SJCRH30 (cell line): ENCODE measurements around the gene FHIT. TPM values are rescaled to one million over a fixed set of nuclear protein-coding genes. Genes with fewer than 3 reads are reported as not detected.

ENCODE experiments used
- DNase-seq, 2 experiments: peaks; one replicate each; pipeline ENCODE4 v3.0.0-alpha.2; 2015 to 2020
- H3K27ac ChIP-seq: fragments of 250-450 bp; sonication (Bioruptor Pico); 2 replicates; pipeline ENCODE4 v1.5.1; 2020; ENCODE audit warnings: mild to moderate bottlenecking, moderate library complexity
- H3K27me3 ChIP-seq: fragments of 250-450 bp; sonication (Bioruptor Pico); 2 replicates; pipeline ENCODE4 v1.5.1; 2020; ENCODE audit warnings: mild to moderate bottlenecking, moderate library complexity
- H3K36me3 ChIP-seq: fragments of 250-450 bp; sonication (Bioruptor Pico); 2 replicates; pipeline ENCODE4 v1.5.1; 2020; ENCODE audit warnings: mild to moderate bottlenecking, moderate library complexity
- H3K4me1 ChIP-seq: fragments of 250-450 bp; sonication (Bioruptor Pico); 2 replicates; pipeline ENCODE4 v1.5.1; 2020; ENCODE audit warnings: mild to moderate bottlenecking, moderate library complexity
- H3K4me3 ChIP-seq: fragments of 250-450 bp; sonication (Bioruptor Pico); 2 replicates; pipeline ENCODE4 v1.5.1; 2020; ENCODE audit warnings: mild to moderate bottlenecking, moderate library complexity
- H3K9me3 ChIP-seq: fragments of 250-450 bp; sonication (Bioruptor Pico); replicated peaks from 2 replicates; pipeline ENCODE4 v1.5.1; 2020; ENCODE audit warnings: mild to moderate bottlenecking, moderate library complexity
- total RNA-seq: library from RNA; depleted of rRNA; stranded (reverse); fragments of >200 nt; shearing (Covaris generic); gene quantifications from 2 replicates; pipeline ENCODE4 v1.2.3, GENCODE V29; 2014

The FHIT gene
- total RNA-seq, 1 experiment from 2014 or later = 2.2 TPM

DNA sequence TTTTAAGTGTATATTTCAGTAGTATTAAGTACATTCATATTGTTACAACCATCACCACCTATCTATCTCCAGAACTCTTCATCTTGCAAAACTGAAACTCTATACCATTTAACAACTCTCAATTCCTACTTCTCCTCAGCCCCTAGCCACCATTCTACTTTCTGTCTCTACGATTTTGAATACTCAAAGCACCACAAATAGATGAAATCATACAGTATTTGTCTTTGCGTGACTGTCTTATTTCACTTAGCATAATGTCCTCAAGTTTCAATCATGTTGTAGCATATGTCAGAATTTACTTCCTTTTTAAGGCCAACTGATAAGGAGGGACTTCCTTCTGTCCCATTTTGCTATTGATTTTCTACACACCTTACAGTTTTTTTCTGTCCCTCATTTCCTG lies 593.3 kb downstream of the FHIT start:
- Histone ChIP-seq H3K27ac (no peak overlapping the region), H3K4me1 (no peaks in the 10 kb centered on the region), H3K36me3 (no peaks in the 10 kb centered on the region), H3K4me3 (no peak overlapping the region), H3K27me3 (no peaks in the 10 kb centered on the region), H3K9me3 (no peaks in the 10 kb centered on the region)
- DNase-seq = no peak

DNA sequence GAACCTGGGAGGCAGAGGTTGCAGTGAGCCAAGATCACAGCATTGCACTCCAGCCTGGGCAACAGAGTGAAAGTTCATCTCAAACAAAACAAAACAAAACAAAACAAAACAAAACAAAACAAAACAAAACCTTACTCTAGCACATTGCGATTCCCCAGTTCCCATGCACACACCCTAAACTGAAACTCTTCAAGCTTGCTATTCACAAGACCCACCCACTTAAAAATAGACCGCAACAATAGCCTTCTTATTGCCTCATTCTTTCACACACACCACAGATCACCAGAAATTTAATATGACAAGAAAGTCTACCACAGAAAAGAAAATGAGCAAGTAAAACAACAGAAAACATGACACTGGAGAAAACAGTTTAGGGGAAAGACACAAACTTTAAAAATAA lies 598.4 kb downstream of the FHIT start:
- Histone ChIP-seq H3K27me3 (no peaks in the 10 kb centered on the region), H3K36me3 (no peaks in the 10 kb centered on the region), H3K4me3 (no peak overlapping the region), H3K9me3 (no peaks in the 10 kb centered on the region), H3K4me1 (no peaks in the 10 kb centered on the region), H3K27ac (no peak overlapping the region)
- no peak for DNase-seq

DNA sequence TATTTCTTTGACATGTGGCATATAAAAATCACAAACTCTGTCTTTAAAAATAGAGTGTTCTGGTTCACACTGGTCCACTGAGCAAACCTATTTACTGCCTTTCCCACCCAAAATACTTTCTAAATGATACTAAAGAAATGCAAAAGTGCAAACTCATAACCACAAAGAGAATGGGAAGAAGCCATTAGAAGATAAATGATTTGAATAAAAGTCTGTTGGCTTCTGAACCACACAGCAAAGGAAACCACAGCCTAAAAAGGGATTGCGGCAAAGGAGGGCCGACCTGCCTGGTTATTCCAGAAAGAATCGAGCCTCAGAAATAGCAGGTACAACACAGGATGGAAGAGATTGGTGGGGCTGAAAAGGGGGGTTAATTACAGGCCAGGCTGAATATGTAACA lies 599.5 kb downstream of the FHIT start:
- no peak overlapping the region for H3K4me3 ChIP-seq
- H3K36me3 ChIP-seq = no peaks in the 10 kb centered on the region
- H3K4me1 ChIP-seq = no peaks in the 10 kb centered on the region
- no peaks in the 10 kb centered on the region for H3K27me3 ChIP-seq
- H3K9me3 ChIP-seq = no peaks in the 10 kb centered on the region
- no peak for DNase-seq
- H3K27ac ChIP-seq = no peak overlapping the region

DNA sequence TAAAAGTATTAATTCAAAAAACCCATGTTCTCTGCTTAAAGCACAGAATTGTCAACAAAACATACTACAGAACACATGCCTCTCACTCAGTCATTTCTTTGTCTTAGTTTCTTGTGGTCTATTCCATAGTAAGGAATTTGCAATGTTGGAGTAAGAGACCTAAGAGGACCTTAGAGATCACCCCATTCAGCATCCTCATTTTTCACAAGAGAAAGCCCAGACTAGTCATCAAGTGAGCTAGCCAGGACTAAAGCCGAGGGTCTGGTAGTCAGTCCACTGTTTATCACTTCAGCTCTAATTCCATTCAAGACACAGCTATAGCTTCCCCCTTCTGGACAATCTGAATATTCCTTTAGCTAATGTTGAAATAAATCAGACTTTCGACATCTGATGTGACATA lies 601.1 kb downstream of the FHIT start:
- no peaks in the 10 kb centered on the region for H3K4me1 ChIP-seq
- H3K36me3 ChIP-seq = no peaks in the 10 kb centered on the region
- DNase-seq = no peak
- H3K9me3 ChIP-seq = no peaks in the 10 kb centered on the region
- no peak overlapping the region for H3K27ac ChIP-seq
- no peaks in the 10 kb centered on the region for H3K27me3 ChIP-seq
- H3K4me3 ChIP-seq = no peak overlapping the region

DNA sequence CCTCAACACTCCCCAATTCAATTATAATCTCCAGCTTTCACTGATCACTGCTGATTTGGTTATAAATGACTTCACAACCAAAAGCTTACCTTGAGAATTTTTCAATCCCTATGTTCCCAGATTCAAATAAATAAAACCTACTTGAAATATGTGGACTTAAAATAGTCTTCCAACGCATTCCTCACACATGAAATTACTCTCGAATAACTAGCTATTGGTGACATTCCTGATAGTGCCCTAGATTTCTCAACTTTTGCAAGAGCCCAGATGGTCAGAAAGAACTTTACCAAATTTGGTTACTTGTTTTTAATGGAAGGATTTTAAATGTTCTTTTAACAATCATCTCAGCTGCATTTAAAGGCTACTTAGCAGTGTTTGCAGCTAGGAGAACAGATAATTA lies 605.5 kb downstream of the FHIT start:
- H3K4me3 ChIP-seq = no peak overlapping the region
- no peaks in the 10 kb centered on the region for H3K4me1 ChIP-seq
- H3K9me3 ChIP-seq = no peaks in the 10 kb centered on the region
- H3K27me3 ChIP-seq = no peaks in the 10 kb centered on the region
- DNase-seq = no peak
- H3K27ac ChIP-seq = peak overlapping the region; percentile 31; the same call in 1 of the 2 replicates
- H3K36me3 ChIP-seq = no peaks in the 10 kb centered on the region

DNA sequence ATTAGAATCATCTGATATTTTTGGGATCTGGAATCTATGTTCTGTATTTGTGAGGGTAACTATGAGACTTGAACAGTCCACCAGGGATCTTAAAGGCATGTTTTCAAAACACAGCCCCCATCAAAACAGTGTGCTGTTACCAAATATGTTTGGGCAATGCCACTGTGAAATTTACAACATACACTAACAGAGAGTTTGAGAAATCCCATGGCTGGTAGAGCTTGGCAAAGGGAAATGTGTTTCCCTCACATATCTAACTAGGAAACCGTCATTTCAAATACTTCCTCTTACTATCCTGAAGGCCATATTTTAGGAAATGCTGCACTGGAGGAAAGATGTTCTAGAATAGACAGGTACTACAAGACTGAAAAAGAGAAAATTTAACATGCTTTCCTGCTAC lies 607.4 kb downstream of the FHIT start:
- no peak overlapping the region for H3K27ac ChIP-seq
- H3K9me3 ChIP-seq = no peaks in the 10 kb centered on the region
- no peak overlapping the region for H3K4me3 ChIP-seq
- no peaks in the 10 kb centered on the region for H3K36me3 ChIP-seq
- DNase-seq = no peak
- no peaks in the 10 kb centered on the region for H3K27me3 ChIP-seq
- H3K4me1 ChIP-seq = no peaks in the 10 kb centered on the region

DNA sequence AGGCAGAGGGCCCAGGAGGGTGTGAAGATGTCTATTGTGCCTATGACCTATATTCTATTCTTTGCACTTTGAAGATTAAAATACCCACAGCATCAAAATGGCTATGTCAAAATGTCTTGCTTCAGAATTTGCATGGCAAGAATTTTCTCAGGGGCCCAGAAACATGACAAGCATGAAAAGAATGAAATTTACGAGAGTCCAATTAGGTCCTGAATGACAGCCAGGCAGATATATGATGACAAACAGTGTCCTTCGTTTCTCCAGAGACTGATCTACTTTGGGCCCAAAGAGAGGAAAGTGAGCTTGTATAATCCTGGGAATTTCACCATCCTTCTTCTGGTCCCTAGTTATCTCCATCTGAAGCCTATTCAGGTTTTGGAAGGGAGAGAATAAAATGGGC lies 609.9 kb downstream of the FHIT start:
- Histone ChIP-seq H3K36me3 (no peaks in the 10 kb centered on the region), H3K9me3 (no peaks in the 10 kb centered on the region), H3K4me3 (no peak overlapping the region), H3K27ac (no peak overlapping the region), H3K4me1 (peaks cover 10% of the 10 kb centered on the region), H3K27me3 (no peaks in the 10 kb centered on the region)
- no peak for DNase-seq

DNA sequence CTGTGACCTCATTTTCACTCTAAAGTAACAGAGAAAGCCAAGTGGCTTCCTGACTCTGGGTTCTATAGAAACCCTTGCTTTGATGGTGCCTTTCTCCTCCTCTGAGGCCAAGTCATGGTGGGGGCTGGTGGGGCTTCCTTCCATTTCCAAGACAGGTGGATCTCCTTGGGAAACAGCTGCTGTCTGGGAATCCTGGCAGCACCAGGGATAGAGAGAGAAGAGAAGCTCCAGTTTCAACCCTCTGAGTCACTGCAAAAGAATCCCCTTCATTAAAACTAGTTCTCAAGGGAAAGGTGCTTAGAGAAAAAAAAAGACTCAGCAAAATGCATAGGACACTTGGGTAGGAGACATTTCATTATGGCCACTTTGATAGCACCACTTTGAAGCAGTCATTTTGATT lies 614.4 kb downstream of the FHIT start:
- peak; percentile 71 to 84 for DNase-seq
- Histone ChIP-seq H3K27me3 (no peaks in the 10 kb centered on the region), H3K27ac (peak overlapping the region; percentile 64), H3K4me1 (peaks cover 12% of the 10 kb centered on the region), H3K4me3 (no peak overlapping the region), H3K36me3 (no peaks in the 10 kb centered on the region), H3K9me3 (no peaks in the 10 kb centered on the region)

DNA sequence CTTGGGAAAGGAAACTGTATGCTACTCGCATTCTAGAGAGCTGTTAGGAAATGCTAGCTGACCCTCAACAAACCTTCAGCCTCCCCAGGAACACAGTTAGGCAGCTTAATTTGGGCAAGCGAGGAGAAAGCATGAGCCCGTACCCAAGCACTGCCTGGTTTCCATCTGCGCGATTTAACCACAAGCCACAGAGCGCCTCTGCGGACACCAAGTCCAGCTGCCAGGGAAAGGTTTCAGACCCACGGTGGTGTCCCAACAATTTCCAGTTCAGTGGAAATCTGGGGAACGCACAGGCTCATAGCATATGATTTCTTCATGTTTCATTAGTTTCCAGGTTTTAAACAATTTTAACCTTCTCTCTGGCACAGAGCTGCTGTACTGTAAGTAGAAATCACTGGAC lies 617.6 kb downstream of the FHIT start:
- Histone ChIP-seq H3K36me3 (no peaks in the 10 kb centered on the region), H3K9me3 (no peaks in the 10 kb centered on the region), H3K27me3 (no peaks in the 10 kb centered on the region), H3K4me3 (no peak overlapping the region), H3K4me1 (peaks cover 12% of the 10 kb centered on the region), H3K27ac (no peak overlapping the region)
- peak; percentile 31 to 49 for DNase-seq

DNA sequence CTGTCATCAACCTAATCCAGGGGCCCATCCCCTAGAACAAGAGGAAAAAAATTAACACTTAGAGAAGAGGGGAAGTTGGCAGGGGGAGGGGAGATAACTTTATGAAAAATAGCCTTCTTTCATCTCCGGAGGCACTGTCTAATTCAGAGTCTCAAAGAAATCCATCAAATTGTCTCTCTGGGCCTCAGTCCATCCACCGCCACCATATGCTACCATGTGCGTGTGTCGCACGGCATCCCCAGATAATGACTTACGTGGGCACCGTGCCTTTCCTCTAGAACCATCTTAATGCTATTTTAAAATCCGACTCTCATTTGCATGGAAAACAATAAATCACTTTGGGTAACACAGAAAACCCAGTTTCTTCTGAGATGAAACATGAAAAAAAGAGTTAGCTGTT lies 619.7 kb downstream of the FHIT start:
- Histone ChIP-seq H3K27ac (no peak overlapping the region), H3K27me3 (no peaks in the 10 kb centered on the region), H3K9me3 (no peaks in the 10 kb centered on the region), H3K36me3 (no peaks in the 10 kb centered on the region), H3K4me1 (peaks cover 3% of the 10 kb centered on the region), H3K4me3 (no peak overlapping the region)
- DNase-seq = no peak

DNA sequence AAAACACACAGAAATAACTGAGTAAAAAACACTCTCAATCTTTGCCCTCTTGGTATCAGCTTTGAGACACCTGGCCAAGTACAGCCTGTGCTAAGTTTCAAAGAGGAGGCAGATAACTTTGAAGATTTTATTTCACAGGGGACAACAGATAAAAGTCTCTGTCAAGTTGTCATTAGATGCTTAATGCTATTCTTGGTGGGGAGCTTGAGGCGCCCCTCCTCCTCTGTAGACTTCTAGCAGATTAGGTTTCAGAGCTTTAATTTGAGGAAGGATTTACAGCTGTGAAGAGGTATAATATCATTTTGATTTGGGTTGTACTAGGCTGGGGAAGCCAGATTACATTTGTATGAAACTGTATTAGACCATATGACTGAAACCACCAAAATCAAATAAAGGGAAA lies 620.3 kb downstream of the FHIT start:
- Histone ChIP-seq H3K9me3 (no peaks in the 10 kb centered on the region), H3K27ac (no peak overlapping the region), H3K27me3 (no peaks in the 10 kb centered on the region), H3K4me1 (no peaks in the 10 kb centered on the region), H3K4me3 (no peak overlapping the region), H3K36me3 (no peaks in the 10 kb centered on the region)
- no peak for DNase-seq

DNA sequence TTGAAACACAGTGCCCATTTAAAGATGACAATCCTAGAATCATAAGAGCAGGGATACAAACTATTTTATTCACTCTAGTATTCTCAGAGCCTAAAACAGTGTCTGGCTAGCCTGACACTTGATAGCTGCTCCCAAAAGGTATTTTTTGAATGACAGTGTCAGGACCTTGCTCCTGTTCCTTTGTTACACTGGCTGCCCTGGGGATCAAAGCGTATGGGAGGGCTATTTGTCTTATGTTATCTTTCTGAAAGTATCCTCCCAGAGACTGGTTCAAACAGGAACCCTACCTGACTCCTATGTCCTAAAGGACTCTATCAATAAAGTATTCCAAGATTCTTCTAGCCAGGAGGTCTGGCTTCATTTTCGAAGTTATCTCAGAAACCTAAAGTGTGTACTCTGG lies 621.4 kb downstream of the FHIT start:
- Histone ChIP-seq H3K4me3 (no peak overlapping the region), H3K36me3 (no peaks in the 10 kb centered on the region), H3K27me3 (no peaks in the 10 kb centered on the region), H3K4me1 (no peaks in the 10 kb centered on the region), H3K9me3 (no peaks in the 10 kb centered on the region), H3K27ac (no peak overlapping the region)
- DNase-seq = no peak

DNA sequence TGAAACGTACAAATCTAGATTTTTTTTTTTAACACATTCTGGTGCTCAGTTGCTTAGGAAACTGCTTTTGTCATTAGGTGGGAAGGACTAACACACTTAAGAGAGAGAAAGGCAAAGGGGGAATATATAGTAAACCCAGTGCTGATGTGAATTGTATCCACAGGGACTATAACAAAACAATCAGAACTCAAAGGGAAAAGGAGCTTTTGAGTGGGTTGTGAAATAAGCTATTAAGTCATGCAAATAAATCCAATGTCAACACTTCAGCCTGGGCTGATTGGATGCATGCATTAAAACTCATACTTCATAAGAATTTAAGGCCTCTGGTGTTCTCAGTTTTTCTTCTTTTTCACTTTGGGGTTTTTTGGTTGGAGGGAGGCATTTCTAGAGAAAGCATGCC lies 628.9 kb downstream of the FHIT start:
- no peaks in the 10 kb centered on the region for H3K4me1 ChIP-seq
- H3K9me3 ChIP-seq = no peaks in the 10 kb centered on the region
- no peaks in the 10 kb centered on the region for H3K36me3 ChIP-seq
- no peak overlapping the region for H3K27ac ChIP-seq
- DNase-seq = no peak
- H3K4me3 ChIP-seq = no peak overlapping the region
- H3K27me3 ChIP-seq = no peaks in the 10 kb centered on the region

DNA sequence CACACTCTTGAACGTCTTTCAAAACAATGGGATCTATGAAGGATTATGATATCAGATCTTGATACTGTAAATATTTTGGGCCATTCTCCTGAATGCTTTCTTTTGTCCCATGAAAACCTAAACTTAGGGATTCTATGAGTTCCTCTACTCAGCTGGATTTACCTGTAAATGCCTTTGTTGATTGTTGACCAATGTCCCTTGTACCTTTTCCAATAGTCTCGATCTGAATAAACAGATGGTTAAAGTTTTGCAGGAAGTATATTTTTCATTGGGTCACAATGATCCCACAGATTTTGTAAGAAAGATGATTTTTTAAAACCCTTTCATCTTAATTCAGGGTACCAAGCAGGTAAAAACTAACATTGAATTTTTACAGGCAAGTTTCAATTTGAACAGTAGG lies 634.1 kb downstream of the FHIT start:
- Histone ChIP-seq H3K27ac (no peak overlapping the region), H3K4me1 (no peaks in the 10 kb centered on the region), H3K9me3 (no peaks in the 10 kb centered on the region), H3K4me3 (no peak overlapping the region), H3K36me3 (no peaks in the 10 kb centered on the region), H3K27me3 (no peaks in the 10 kb centered on the region)
- no peak for DNase-seq

DNA sequence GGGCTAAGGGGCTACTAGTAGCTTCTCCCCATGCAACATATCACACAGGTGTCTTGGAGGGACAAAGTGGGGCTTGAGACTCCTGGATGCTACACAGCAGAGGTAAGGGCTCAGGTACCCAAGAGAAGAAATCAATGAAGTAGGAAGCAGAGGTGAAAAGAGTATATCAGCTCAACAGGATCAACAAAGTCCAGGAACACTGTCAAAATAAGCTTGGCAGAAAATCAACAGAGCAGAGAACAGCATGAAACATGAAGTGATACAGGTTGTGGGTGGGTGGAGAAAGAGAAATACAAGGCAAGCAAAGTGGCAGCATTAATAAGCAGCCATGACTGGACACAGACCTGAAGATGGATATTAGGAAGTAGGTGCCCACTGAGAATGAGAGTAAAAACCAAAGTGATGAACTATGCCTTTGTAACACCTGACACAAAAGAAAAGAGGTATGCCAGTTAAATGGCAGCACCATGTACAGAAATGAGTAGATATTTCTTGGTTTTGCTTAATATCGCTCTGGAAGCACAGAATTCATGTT lies 637.4 kb downstream of the FHIT start:
- no peaks in the 10 kb centered on the region for H3K36me3 ChIP-seq
- no peak overlapping the region for H3K4me3 ChIP-seq
- H3K27ac ChIP-seq = no peak overlapping the region
- no peak for DNase-seq
- H3K4me1 ChIP-seq = 0 out of 2 replicates have a peak, but pooled peaks cover 3% of the 10 kb centered on the region
- no peaks in the 10 kb centered on the region for H3K27me3 ChIP-seq
- no peaks in the 10 kb centered on the region for H3K9me3 ChIP-seq

DNA sequence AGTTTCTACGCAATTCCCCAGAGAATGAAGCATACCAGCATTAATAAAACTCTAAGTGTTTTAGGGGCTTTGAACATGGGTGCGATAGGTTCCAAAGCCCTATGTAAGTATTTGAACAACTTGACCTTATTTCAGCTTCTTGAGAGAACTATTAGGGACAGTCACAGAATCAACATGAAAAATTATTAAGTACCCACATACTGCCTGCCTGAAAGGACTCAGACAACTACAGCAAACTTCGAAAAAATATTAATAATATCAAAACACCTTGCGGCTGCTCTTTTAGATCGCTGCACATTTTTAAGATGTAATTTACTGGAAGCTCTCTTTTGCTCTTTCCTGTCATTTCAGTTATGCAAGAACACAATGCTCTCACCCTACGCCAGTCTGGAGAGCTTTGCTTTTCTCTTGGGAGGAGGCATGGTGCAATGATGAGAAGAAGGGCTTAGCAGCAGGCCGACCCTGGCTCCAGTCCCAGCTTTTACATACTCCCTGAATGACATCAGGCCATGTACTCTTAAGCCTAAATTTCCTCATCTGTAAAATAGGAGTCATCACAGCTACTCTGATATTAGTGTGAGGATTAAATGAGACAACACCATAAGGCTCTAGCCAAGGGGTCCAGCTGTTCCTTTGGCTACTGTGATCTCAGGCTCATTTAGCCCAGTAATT lies 640.7 kb downstream of the FHIT start:
- Histone ChIP-seq H3K4me3 (no peak overlapping the region), H3K9me3 (no peaks in the 10 kb centered on the region), H3K36me3 (no peaks in the 10 kb centered on the region), H3K27ac (no peak overlapping the region), H3K27me3 (no peaks in the 10 kb centered on the region), H3K4me1 (0 out of 2 replicates have a peak, but pooled peaks cover 3% of the 10 kb centered on the region)
- DNase-seq = peak; percentile 19 to 33
